NCI-H460 (cell line): ENCODE measurements around the gene PARP12. TPM values are rescaled to one million over a fixed set of nuclear protein-coding genes. Genes with fewer than 3 reads are reported as not detected.

ENCODE experiments used
- small RNA-seq, 2 experiments: library from RNA; depleted of rRNA; stranded (forward); fragments of <200 nt; gene quantifications; one replicate each; pipeline ENCODE3, GENCODE V24; 2014
- total RNA-seq: library from RNA; depleted of rRNA; stranded (reverse); fragments of >200 nt; shearing (Covaris generic); gene quantifications from 2 replicates; pipeline ENCODE4 v1.2.3, GENCODE V29; 2014; rRNA removed

PARP12 gene
- total RNA-seq, 1 experiment from 2014 or later, result 23.4 TPM

Small RNA genes within 50 kb of the gene (small RNA-seq; reads per million reads assigned to genes)
- 0 reads per million in 2 experiments for gene RF00019

Other genes starting within 250 kb of the PARP12 start
- 3.7 and 4.0 TPM in 2 replicates for gene TBXAS1, start 233.7 kb downstream of the PARP12 start, total RNA-seq
- 8.8 and 11.0 TPM in 2 replicates for gene KDM7A, start 114.0 kb upstream of the PARP12 start, total RNA-seq